ENCODE results near the gene SDHB.

Gene SDHB

GRCh38 chr1:17045634-17046333 lies 8.0 kb downstream of the SDHB start:
- peak; percentile 78 for DNase-seq (ENCODE audit: low read depth)

- no peak for DNase-seq (ENCODE audit: low read depth)
These were observed 8.7 kb downstream of the SDHB start for GRCh38 chr1:17045150-17045549.

GRCh38 chr1:17043676-17044075 lies 10.2 kb downstream of the SDHB start:
- no peak for DNase-seq (ENCODE audit: low read depth)

- no peak for DNase-seq (ENCODE audit: low read depth)
These were observed 13.7 kb downstream of the SDHB start for GRCh38 chr1:17040135-17040534.

- DNase-seq (ENCODE audit: low read depth) = no peak
These were observed 14.3 kb downstream of the SDHB start for GRCh38 chr1:17039522-17039921.

- DNase-seq (ENCODE audit: low read depth) = no peak
These were observed 20.4 kb downstream of the SDHB start for GRCh38 chr1:17033481-17033880.

GRCh38 chr1:17032741-17033140 lies 21.1 kb downstream of the SDHB start:
- no peak for DNase-seq (ENCODE audit: low read depth)

- no peak for DNase-seq (ENCODE audit: low read depth)
These were observed 22.4 kb downstream of the SDHB start for GRCh38 chr1:17031436-17031835.

- no peak for DNase-seq (ENCODE audit: low read depth)
These were observed 23.6 kb downstream of the SDHB start for GRCh38 chr1:17030206-17030605.

- DNase-seq (ENCODE audit: low read depth) = no peak
These were observed 25.1 kb downstream of the SDHB start for GRCh38 chr1:17028662-17029188.

- DNase-seq (ENCODE audit: low read depth) = no peak
These were observed 25.9 kb downstream of the SDHB start for GRCh38 chr1:17027900-17028299.

- DNase-seq (ENCODE audit: low read depth) = no peak
These were observed 26.4 kb downstream of the SDHB start for GRCh38 chr1:17027403-17027802.

- DNase-seq (ENCODE audit: low read depth) = no peak
These were observed 29.1 kb downstream of the SDHB start for GRCh38 chr1:17024721-17025120.

- DNase-seq (ENCODE audit: low read depth) = no peak
These were observed 30.3 kb downstream of the SDHB start for GRCh38 chr1:17023573-17023972.

GRCh38 chr1:17023102-17023501 lies 30.7 kb downstream of the SDHB start:
- DNase-seq (ENCODE audit: low read depth) = no peak

- DNase-seq (ENCODE audit: low read depth) = no peak
These were observed 31.9 kb downstream of the SDHB start for GRCh38 chr1:17021896-17022295.

- DNase-seq (ENCODE audit: low read depth) = no peak
These were observed 33.3 kb downstream of the SDHB start for GRCh38 chr1:17020502-17020901.

GRCh38 chr1:17018849-17019248 lies 35.0 kb downstream of the SDHB start:
- no peak for DNase-seq (ENCODE audit: low read depth)

- no peak for DNase-seq (ENCODE audit: low read depth)
These were observed 36.4 kb downstream of the SDHB start for GRCh38 chr1:17017435-17017834.

GRCh38 chr1:17016317-17016661 lies 37.5 kb downstream of the SDHB start:
- DNase-seq (ENCODE audit: low read depth) = peak; percentile 63

GRCh38 chr1:17014671-17015567 lies 38.9 kb downstream of the SDHB start:
- DNase-seq (ENCODE audit: low read depth) = no peak

- DNase-seq (ENCODE audit: low read depth) = no peak
These were observed 40.1 kb downstream of the SDHB start for GRCh38 chr1:17013491-17014320.

Data from ELR (cell line).